CD4-positive, alpha-beta T cell treated with Interleukin-17A for 1 hour (primary cell): ENCODE data around the gene TRAF3IP3.

Experiments used
- DNase-seq: peaks from one replicate; pipeline ENCODE4 v3.0.0-alpha.2; 2020

The TRAF3IP3 gene

GRCh38 chr1:209802117-209802779 is 46.4 kb downstream of the TRAF3IP3 start:
- DNase-seq = no peak

- DNase-seq = no peak
These were observed 46.9 kb downstream of the TRAF3IP3 start for GRCh38 chr1:209802780-209803152.

GRCh38 chr1:209803568-209803967 is 47.7 kb downstream of the TRAF3IP3 start:
- DNase-seq = no peak

- no peak for DNase-seq
These were observed 49.5 kb downstream of the TRAF3IP3 start for GRCh38 chr1:209805341-209805781.

- DNase-seq = peak; percentile 80
These were observed 50.3 kb downstream of the TRAF3IP3 start, which contains the start of gene IRF6 for GRCh38 chr1:209805875-209806760. Gene IRF6 (minus strand): TSS chr1:209806142. CDS start chr1:209801413, 4,729 bp downstream.

- DNase-seq = no peak
These were observed 51.7 kb downstream of the TRAF3IP3 start for GRCh38 chr1:209807509-209807908.

- no peak for DNase-seq
These were observed 52.3 kb downstream of the TRAF3IP3 start for GRCh38 chr1:209808059-209808581.

GRCh38 chr1:209809611-209810010 is 53.8 kb downstream of the TRAF3IP3 start:
- no peak for DNase-seq

- DNase-seq = no peak
These were observed 54.9 kb downstream of the TRAF3IP3 start for GRCh38 chr1:209810783-209811182.

GRCh38 chr1:209813902-209814301 is 58.0 kb downstream of the TRAF3IP3 start:
- DNase-seq = no peak

GRCh38 chr1:209815490-209815889 is 59.6 kb downstream of the TRAF3IP3 start:
- peak; percentile 14 for DNase-seq

- DNase-seq = no peak
These were observed 60.1 kb downstream of the TRAF3IP3 start for GRCh38 chr1:209815931-209816341.

GRCh38 chr1:209816923-209817322 is 61.1 kb downstream of the TRAF3IP3 start:
- DNase-seq = no peak

GRCh38 chr1:209817691-209818090 is 61.8 kb downstream of the TRAF3IP3 start:
- DNase-seq = no peak

- DNase-seq = no peak
These were observed 63.2 kb downstream of the TRAF3IP3 start for GRCh38 chr1:209819058-209819457.

- DNase-seq = no peak
These were observed 65.1 kb downstream of the TRAF3IP3 start for GRCh38 chr1:209820986-209821385.

- no peak for DNase-seq
These were observed 66.9 kb downstream of the TRAF3IP3 start for GRCh38 chr1:209822706-209823105.

- peak; percentile 66 for DNase-seq
These were observed 67.5 kb downstream of the TRAF3IP3 start for GRCh38 chr1:209823143-209824041.

GRCh38 chr1:209825591-209826434 is 70.0 kb downstream of the TRAF3IP3 start:
- DNase-seq = no peak

GRCh38 chr1:209827384-209828262 is 71.8 kb downstream of the TRAF3IP3 start, which contains the start of gene UTP25:
Gene UTP25 (plus strand): TSS chr1:209827972. CDS start chr1:209828064, 92 bp downstream.
- DNase-seq = peak; percentile 95
